Umbilical cord (tissue), 2 donors: Measurements from ENCODE around the gene DRAP1. TPM values are rescaled to one million over a fixed set of nuclear protein-coding genes. Genes with fewer than 3 reads are reported as not detected.

Experiments
- DNase-seq: peaks from one replicate; pipeline ENCODE4 v3.0.0-alpha.2; 2015; ENCODE audit warnings: low spot score
- total RNA-seq: library from RNA; depleted of rRNA; stranded (reverse); fragments of >200 nt; gene quantifications from one replicate; pipeline ENCODE4 v1.2.3, GENCODE V29; 2014; ENCODE audit warnings: low replicate concordance; ENCODE audit not compliant: insufficient read depth

The DRAP1 gene
- total RNA-seq, 1 donor from 2014 or later, result 69.6 TPM

- no peak for DNase-seq
Observed at GRCh38 chr11:65903715-65904114, 15.5 kb upstream of the DRAP1 start.

DNA sequence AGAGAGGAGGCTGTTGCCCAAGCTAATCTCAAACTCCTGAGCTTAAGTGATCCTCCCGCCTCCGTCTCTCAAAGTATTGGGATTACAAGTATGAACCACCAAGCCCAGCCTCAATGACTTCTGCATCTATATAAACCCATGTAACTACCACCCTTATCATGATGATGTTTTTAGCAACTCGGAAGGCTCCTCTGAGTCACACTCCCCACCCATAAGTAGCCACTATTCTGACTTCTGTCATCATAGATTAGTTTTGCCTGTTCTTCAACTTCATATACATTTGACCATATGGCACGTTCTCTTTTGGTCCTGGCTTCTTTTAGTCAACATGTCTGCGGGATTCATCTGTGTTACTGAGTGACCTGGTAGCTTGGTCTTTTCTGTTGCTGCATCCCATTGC lies 12.6 kb upstream of the DRAP1 start:
- DNase-seq, result no peak

DNA sequence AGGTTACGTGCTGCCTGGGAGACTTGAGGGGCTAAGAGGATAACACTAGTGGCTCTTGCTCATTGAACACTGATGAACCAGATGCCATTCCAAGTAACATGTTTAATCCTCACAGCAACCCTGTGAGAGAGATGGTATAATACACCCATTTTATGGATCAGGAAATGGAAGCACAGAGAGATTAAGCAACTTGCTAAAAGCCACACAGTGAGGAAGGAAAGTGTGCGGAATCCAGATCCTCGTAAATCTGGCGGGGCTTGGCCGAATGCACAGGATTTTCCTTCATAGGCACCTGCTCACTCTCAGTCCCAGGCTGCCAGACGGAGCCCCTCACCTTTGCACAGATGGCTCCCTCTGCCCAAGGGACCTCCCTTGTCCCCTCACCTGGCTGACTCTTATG lies 11.3 kb upstream of the DRAP1 start:
- no peak for DNase-seq

GRCh38 chr11:65911682-65912568 lies 7.3 kb upstream of the DRAP1 start:
- DNase-seq, result peak; percentile 89

- DNase-seq, result peak; percentile 91
Observed at GRCh38 chr11:65912845-65913244, 6.4 kb upstream of the DRAP1 start.

GRCh38 chr11:65915101-65915820 lies 4.0 kb upstream of the DRAP1 start:
- DNase-seq, result no peak

- peak; percentile 94 for DNase-seq
Observed at GRCh38 chr11:65915821-65916251, 3.4 kb upstream of the DRAP1 start.

- DNase-seq, result no peak
Observed at GRCh38 chr11:65916391-65916790, 2.8 kb upstream of the DRAP1 start.

GRCh38 chr11:65917077-65917433 lies 2.2 kb upstream of the DRAP1 start:
- DNase-seq, result no peak

GRCh38 chr11:65917434-65918210 lies 1.6 kb upstream of the DRAP1 start:
- no peak for DNase-seq

GRCh38 chr11:65918211-65919140 lies 750 bp upstream of the DRAP1 start, which contains the start of gene C11orf68:
Gene C11orf68, minus strand, starts transcription at chr11:65919062. Its CDS starts 31 bp downstream, at chr11:65919031.
- no peak for DNase-seq

DNA sequence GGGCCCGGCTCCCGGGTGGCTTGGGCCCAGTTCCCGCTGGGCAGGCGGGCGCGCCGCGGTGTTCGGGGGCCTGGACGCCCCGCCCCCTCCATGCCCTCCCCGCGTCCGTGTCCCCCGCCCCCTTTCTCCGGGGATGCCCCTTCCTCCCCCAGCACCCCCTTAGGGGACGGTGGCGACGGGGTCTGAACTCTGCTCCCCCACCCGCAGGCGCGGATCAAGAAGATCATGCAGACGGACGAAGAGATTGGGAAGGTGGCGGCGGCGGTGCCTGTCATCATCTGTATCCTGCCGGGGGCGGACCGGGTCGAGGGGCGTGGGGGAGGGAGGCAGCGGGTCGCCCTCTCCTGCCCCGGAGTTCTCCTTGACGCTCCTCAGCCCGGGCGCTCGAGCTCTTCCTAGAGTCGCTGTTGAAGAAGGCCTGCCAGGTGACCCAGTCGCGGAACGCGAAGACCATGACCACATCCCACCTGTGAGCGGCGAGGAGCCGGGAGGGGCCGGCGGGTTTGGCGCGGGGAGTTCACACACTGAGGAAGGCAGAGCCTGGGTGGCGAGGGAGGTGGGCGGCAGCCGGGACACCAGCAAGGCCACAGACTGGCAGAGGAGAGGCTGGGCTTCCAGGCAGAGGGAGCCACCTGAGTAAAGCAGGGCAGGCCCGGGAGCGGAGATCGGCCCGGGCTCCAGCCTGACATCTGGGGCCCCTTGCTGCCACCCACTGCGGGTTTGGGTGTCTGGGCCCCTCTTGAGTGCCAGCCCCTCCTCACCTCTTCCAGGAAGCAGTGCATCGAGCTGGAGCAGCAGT lies 546 bp downstream of the DRAP1 start:
- DNase-seq, result no peak

- no peak for DNase-seq
Observed at GRCh38 chr11:65920372-65920802, 1.2 kb downstream of the DRAP1 start.

DNA sequence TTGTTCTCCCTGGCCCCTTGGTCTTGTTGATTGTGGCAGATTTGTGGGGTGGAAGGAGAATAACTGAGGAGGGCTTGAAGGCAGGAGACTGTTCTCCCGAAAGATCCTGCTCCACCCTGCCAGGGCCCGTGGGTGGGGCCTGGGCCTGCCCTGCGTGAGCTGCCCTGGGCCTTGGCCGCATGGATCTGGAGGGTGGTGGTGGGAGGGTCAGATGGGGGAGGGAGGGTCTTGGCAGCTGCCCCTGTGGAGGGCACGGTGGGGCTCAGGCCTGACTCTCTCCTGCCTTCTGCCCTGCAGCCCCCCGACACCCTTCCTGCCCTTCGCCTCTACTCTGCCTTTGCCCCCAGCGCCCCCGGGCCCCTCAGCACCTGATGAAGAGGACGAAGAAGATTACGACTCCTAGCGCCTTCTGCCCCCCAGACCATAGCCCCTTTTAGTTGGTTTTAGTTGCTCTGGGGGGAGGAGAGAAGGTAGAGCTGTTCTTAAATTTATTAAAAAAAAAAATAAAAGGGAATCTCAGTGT lies 1.9 kb downstream of the DRAP1 start:
- no peak for DNase-seq

DNA sequence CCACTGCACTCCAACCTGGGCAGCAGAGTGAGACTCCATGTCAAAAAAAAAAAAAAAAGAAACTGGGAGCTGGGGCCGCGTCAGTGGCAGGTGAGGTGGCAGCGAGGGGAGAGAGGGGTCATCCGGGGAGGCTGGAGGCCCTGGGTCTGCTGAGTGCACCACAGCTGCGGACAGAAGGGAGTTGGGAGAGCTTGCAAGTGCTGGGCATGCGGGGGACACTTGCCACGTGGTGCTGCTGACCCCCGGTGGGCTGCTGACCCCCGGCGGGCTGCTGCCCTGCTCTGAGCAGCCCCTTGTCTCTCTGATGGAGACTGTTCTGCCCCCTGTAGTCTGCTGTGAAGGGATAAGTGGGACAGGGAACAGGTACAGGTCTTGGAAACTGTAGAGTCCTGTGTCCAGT lies 2.6 kb downstream of the DRAP1 start:
- no peak for DNase-seq

- no peak for DNase-seq
Observed at GRCh38 chr11:65922565-65922964, 3.3 kb downstream of the DRAP1 start.

- no peak for DNase-seq
Observed at GRCh38 chr11:65925397-65925796, 6.2 kb downstream of the DRAP1 start.

DNA sequence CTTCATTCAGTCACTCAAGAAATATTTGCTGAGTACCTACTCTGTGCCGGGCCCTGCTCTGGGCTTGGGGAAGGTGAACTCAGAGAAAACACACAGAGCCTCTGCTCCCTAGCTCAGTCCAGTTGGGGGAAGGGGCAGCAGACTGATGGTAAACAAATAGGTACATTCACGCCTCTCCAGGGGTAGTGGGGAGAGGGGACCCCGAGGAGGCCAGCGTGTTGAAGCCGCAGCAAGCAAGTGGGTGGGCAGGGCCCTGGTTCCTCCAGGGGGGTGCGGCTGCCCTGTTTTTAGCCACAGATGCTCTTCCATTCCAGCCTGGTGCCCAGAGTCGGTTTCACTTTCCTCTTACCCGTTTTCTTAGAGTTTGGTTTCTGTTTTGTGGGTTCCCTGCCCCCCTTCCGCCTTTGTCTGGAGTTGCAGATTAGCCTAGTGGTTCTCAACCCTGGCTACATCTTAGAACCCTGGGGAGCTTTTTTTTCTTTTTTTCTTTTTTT lies 8.7 kb downstream of the DRAP1 start:
- DNase-seq, result no peak

GRCh38 chr11:65928667-65929066 lies 9.4 kb downstream of the DRAP1 start:
- no peak for DNase-seq
